ENCODE measurements around the gene IL1B. TPM values are rescaled to one million over a fixed set of nuclear protein-coding genes. Genes with fewer than 3 reads are reported as not detected.

Gene IL1B
- total and polyA plus RNA-seq, 7 donors, result 0.55 to 32.4 (median 4.9) TPM; not detected in 1

- Histone ChIP-seq H3K9me3 (peaks cover 0 to 2% (median 0%) of the 10 kb centered on the region in 4 donors), H3K27ac (no peak overlapping the region), H3K36me3 (no peaks in the 10 kb centered on the region), H3K4me1 (no peaks in the 10 kb centered on the region), H3K4me3 (no peak overlapping the region), H3K27me3 (no peaks in the 10 kb centered on the region)
- no peak for TF ChIP-seq POLR2A (IDR thresholded peaks at IDR 0.05)
- TF ChIP-seq EP300 (IDR thresholded peaks at IDR 0.05), result no peak
- TF ChIP-seq, protein P1, sequence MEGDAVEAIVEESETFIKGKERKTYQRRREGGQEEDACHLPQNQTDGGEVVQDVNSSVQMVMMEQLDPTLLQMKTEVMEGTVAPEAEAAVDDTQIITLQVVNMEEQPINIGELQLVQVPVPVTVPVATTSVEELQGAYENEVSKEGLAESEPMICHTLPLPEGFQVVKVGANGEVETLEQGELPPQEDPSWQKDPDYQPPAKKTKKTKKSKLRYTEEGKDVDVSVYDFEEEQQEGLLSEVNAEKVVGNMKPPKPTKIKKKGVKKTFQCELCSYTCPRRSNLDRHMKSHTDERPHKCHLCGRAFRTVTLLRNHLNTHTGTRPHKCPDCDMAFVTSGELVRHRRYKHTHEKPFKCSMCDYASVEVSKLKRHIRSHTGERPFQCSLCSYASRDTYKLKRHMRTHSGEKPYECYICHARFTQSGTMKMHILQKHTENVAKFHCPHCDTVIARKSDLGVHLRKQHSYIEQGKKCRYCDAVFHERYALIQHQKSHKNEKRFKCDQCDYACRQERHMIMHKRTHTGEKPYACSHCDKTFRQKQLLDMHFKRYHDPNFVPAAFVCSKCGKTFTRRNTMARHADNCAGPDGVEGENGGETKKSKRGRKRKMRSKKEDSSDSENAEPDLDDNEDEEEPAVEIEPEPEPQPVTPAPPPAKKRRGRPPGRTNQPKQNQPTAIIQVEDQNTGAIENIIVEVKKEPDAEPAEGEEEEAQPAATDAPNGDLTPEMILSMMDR (IDR thresholded peaks at IDR 0.05), result no peak
- TF ChIP-seq POLR2AphosphoS5 (IDR thresholded peaks at IDR 0.05), result no peak
- intact Hi-C loops (cut with DNase I), result no loop called here
- no peak for DNase-seq
- WGBS, 2 donors, result 92% methylated on average over 4 of the region's 4 CpGs
Observed at GRCh38 chr2:112800881-112801583, 35.5 kb downstream of the IL1B start.

DNA sequence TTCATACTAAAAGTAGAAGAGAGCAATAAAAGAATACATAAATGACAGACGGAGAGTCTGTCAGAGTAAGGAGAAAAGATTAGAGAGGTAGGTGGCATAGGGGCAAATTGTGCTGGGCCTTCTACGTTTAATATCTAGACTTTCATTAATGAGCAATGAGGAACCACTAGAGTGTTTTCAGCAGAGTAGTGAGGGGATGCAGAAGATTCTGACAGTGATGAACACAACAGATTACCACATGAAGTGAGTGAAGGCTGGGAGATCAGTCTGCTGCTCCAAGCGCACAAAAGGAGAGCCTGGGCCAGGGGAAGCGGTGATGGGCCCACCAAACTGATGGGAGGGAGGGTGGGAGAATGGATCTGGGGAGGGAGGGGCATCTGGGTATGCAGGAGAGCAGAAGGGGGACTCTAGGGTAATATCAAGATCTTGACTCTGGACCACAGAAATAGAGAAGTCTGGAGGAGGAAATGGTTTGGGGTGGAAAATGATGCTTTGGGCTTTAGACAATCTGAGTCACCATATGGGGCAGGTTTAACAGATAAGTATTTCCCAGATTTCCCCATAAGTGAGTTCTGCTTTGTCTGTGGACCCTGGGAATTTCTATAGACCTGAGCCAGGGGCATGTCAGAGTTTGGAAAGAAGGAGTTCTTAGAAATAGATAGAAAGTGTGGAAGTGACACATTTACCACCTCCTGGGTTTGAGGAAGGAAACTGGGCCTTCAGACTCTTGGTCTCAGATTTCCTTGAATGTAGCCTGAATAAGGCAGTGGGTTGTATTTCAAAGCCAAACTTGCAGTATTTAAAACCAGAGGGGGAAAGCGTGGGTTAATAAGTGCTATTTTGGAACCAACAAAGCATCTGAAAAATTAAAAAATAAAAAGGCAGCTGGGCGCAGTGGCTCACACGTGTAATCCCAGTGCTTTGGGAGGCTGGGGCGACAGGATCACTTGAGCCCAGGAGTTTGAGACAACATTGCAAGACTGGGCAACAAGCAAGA, 37.3 kb downstream of the IL1B start:
- no peak overlapping the region for H3K4me3 ChIP-seq
- no peak for TF ChIP-seq POLR2AphosphoS5 (IDR thresholded peaks at IDR 0.05)
- no peak for TF ChIP-seq POLR2A (IDR thresholded peaks at IDR 0.05)
- TF ChIP-seq, protein P1 (IDR thresholded peaks at IDR 0.05), result no peak
- no peak for TF ChIP-seq EP300 (IDR thresholded peaks at IDR 0.05)
- no peak for DNase-seq
- H3K27ac ChIP-seq, result no peak overlapping the region
- no peaks in the 10 kb centered on the region for H3K4me1 ChIP-seq
- 70 to 81% methylated on average over 8 of the region's 8 CpGs for WGBS, 2 donors
- no peaks in the 10 kb centered on the region for H3K36me3 ChIP-seq
- no peaks in the 10 kb centered on the region for H3K27me3 ChIP-seq
- H3K9me3 ChIP-seq, result peaks cover 0 to 2% (median 0%) of the 10 kb centered on the region in 4 donors
- intact Hi-C loops (cut with DNase I), result no loop called here

DNA sequence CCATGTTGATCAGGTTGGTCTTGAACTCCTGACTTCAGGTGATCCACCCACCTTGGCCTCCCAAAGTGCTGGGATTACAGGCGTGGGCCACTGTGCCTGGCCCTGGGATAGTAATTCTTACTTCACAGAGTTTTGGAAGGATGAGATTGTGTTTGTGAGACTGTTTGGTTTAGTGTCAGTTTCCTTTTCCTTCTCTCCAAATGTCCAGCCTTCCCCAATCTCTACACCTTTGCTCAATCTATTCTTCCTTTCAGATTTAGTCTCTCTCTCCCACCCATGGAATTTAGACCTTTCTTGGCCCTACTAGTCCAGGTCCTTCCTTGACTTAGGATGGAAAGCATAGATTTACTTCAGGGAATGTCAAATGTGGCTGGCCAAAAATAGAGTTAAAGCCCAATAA, 40.1 kb downstream of the IL1B start:
- no peaks in the 10 kb centered on the region for H3K36me3 ChIP-seq
- WGBS, 2 donors, result 0% methylated on average over 1 of the region's 1 CpG
- H3K27ac ChIP-seq, result no peak overlapping the region
- no peak overlapping the region for H3K4me3 ChIP-seq
- H3K27me3 ChIP-seq, result no peaks in the 10 kb centered on the region
- intact Hi-C loops (cut with DNase I), result no loop called here
- no peaks in the 10 kb centered on the region for H3K4me1 ChIP-seq
- TF ChIP-seq POLR2AphosphoS5 (IDR thresholded peaks at IDR 0.05), result no peak
- TF ChIP-seq, protein P1 (IDR thresholded peaks at IDR 0.05), result no peak
- TF ChIP-seq POLR2A (IDR thresholded peaks at IDR 0.05), result no peak
- TF ChIP-seq EP300 (IDR thresholded peaks at IDR 0.05), result no peak
- peaks cover 0 to 2% (median 0%) of the 10 kb centered on the region in 4 donors for H3K9me3 ChIP-seq
- DNase-seq, result no peak

DNA sequence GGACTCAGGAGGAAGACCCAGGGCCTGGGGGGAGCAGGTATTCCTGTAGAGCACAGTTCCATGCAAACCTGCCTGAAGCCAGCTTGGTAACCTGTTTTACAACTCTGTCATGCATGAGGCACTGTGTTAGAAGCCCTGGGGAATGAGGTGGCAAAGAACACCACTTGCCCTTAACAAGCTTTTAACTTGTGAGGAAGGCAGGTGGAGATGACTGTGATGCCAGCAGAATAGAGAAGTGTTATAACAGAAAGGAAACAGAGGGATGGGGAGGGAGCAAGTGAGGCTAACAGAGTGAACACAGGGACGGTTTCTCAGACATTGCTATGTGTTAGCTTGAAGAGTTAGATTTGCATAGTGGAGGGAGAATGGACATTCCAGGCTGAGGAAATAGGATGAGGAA, 40.8 kb downstream of the IL1B start:
- H3K4me3 ChIP-seq, result no peak overlapping the region
- H3K9me3 ChIP-seq, result peaks cover 0 to 2% (median 0%) of the 10 kb centered on the region in 4 donors
- H3K27ac ChIP-seq, result no peak overlapping the region
- no peaks in the 10 kb centered on the region for H3K4me1 ChIP-seq
- no peak for TF ChIP-seq POLR2AphosphoS5 (IDR thresholded peaks at IDR 0.05)
- TF ChIP-seq, protein P1 (IDR thresholded peaks at IDR 0.05), result no peak
- TF ChIP-seq POLR2A (IDR thresholded peaks at IDR 0.05), result no peak
- TF ChIP-seq EP300 (IDR thresholded peaks at IDR 0.05), result no peak
- H3K36me3 ChIP-seq, result no peaks in the 10 kb centered on the region
- no peaks in the 10 kb centered on the region for H3K27me3 ChIP-seq
- intact Hi-C loops (cut with DNase I), result no loop called here
- no peak for DNase-seq
- 52 to 82% methylated on average over 1 of the region's 1 CpG for WGBS, 2 donors
